Thyroid gland (tissue), 4 donors: ENCODE data around the gene RTN4RL1.

Experiments
- POLR2A ChIP-seq, 2 donors: fragments of 450-650 bp; IDR thresholded peaks; one replicate each; pipeline ENCODE4 v1.6.1; 2017; ENCODE audit warnings: antibody characterized with exemption in 2 of 2, mild to moderate bottlenecking in 2 of 2, moderate library complexity in 1 of 2
- TF ChIP-seq, protein P1 (sequence below), 6 experiments: fragments of 200-600 bp in 3 of 6; fragments of 450-650 bp in 3 of 6; sonication (generic) in 3 of 6; IDR thresholded peaks; one replicate each; pipeline ENCODE4 v1.5.1; 2016 to 2019; ENCODE audit warnings: antibody characterized with exemption in 6 of 6, mild to moderate bottlenecking in 2 of 6, inconsistent platforms in 1 of 6, moderate library complexity in 1 of 6

DNA sequence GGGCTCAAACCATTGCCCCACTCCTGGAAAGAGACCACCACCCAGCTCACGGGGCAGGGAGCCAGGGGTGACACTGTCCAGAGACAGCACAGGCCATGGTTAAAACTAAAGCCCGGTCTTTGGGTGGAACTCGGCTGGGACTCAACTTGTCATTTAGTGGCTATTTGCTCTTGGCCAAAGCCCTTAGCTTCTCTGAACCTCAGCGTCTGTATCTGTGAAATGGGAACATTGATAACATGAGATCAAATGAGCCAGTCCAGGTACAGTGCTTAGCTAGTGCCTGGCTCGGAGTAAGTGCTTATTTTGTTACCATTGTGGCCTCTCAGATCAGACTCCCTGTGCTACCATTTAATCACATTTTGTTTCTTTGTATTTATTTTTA is 48.5 kb downstream of the RTN4RL1 start:
- TF ChIP-seq, protein P1, sequence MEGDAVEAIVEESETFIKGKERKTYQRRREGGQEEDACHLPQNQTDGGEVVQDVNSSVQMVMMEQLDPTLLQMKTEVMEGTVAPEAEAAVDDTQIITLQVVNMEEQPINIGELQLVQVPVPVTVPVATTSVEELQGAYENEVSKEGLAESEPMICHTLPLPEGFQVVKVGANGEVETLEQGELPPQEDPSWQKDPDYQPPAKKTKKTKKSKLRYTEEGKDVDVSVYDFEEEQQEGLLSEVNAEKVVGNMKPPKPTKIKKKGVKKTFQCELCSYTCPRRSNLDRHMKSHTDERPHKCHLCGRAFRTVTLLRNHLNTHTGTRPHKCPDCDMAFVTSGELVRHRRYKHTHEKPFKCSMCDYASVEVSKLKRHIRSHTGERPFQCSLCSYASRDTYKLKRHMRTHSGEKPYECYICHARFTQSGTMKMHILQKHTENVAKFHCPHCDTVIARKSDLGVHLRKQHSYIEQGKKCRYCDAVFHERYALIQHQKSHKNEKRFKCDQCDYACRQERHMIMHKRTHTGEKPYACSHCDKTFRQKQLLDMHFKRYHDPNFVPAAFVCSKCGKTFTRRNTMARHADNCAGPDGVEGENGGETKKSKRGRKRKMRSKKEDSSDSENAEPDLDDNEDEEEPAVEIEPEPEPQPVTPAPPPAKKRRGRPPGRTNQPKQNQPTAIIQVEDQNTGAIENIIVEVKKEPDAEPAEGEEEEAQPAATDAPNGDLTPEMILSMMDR (IDR thresholded peaks at IDR 0.05): no peak
- no peak for TF ChIP-seq POLR2A (IDR thresholded peaks at IDR 0.05)
